OCI-LY7 (cell line): Measurements from ENCODE around the gene CCHCR1. TPM values are rescaled to one million over a fixed set of nuclear protein-coding genes. Genes with fewer than 3 reads are reported as not detected.
"Not testable (repeated sequence)": the region's sequence is repeated elsewhere in the genome, so short reads cannot be mapped to it uniquely, and the experiment has no call there.

ENCODE experiments used
- BruUV-seq: library from RNA; stranded (reverse); fragments of 400-500 nt; replicated peaks from 2 replicates; lab custom pipeline; 2021; lab: Mats Ljungman, UMichigan
- CTCF ChIA-PET: fragments of 300-600 bp; sonication (Branson Sonifier 250); formaldehyde crosslinking; loops from one replicate; lab custom pipeline; 2022; ENCODE audit warnings: antibody characterized with exemption; ENCODE audit not compliant: unreplicated experiment; lab: Charles Lee
- POLR2A ChIA-PET: fragments of 300-600 bp; sonication (Branson Sonifier 250); formaldehyde crosslinking; loops from one replicate; lab custom pipeline; 2022; ENCODE audit warnings: antibody characterized with exemption; lab: Charles Lee
- DNase-seq: peaks from one replicate; pipeline ENCODE4 v3.0.0-alpha.2; 2015; ENCODE audit warnings: low spot score
- H2AFZ ChIP-seq: fragments of 200-600 bp; sonication (generic), shearing (Covaris generic); 2 replicates; pipeline ENCODE4 v1.6.1; 2014; ENCODE audit warnings: mild to moderate bottlenecking, antibody characterized with exemption, low read length, moderate library complexity
- H3K27ac ChIP-seq: fragments of 200-600 bp; sonication (generic); 2 replicates; pipeline ENCODE4 v1.5.1; 2014; ENCODE audit warnings: mixed run types, low read depth, mild to moderate bottlenecking, moderate library complexity, low read length, inconsistent platforms; ENCODE audit not compliant: poor library complexity, severe bottlenecking
- H3K36me3 ChIP-seq: fragments of 200-600 bp; sonication (generic); 2 replicates; pipeline ENCODE4 v1.6.1; 2014; ENCODE audit warnings: mild to moderate bottlenecking, antibody characterized with exemption, low read length, moderate library complexity, mixed read lengths; ENCODE audit not compliant: insufficient read depth
- H3K4me1 ChIP-seq: fragments of 200-600 bp; sonication (generic); 2 replicates; pipeline ENCODE4 v1.5.1; 2014; ENCODE audit warnings: mild to moderate bottlenecking, low read length; ENCODE audit not compliant: insufficient read depth, poor library complexity, severe bottlenecking
- H3K4me2 ChIP-seq: fragments of 200-600 bp; sonication (generic); 2 replicates; pipeline ENCODE4 v1.6.1; 2014; ENCODE audit warnings: mild to moderate bottlenecking, low read length
- H3K4me3 ChIP-seq: fragments of 200-600 bp; sonication (generic); 2 replicates; pipeline ENCODE4 v1.5.1; 2014; ENCODE audit warnings: mild to moderate bottlenecking, low read depth, low read length; ENCODE audit not compliant: poor library complexity, severe bottlenecking
- H3K79me2 ChIP-seq: fragments of 200-600 bp; sonication (generic); 2 replicates; pipeline ENCODE4 v1.6.1; 2016; ENCODE audit warnings: low read depth, mild to moderate bottlenecking, low read length, moderate library complexity, mixed read lengths; ENCODE audit not compliant: insufficient read depth
- H3K9me2 ChIP-seq: fragments of 200-600 bp; sonication (generic); 2 replicates; pipeline ENCODE4 v1.6.1; 2016; ENCODE audit warnings: mild to moderate bottlenecking, low read length, mixed read lengths; ENCODE audit not compliant: insufficient read depth
- H3K9me3 ChIP-seq: fragments of 200-600 bp; sonication (generic); 2 replicates; pipeline ENCODE4 v1.6.1; 2014; ENCODE audit warnings: mild to moderate bottlenecking, mixed run types, low read length, mixed read lengths
- H4K20me1 ChIP-seq: fragments of 200-600 bp; sonication (generic); 2 replicates; pipeline ENCODE4 v1.6.1; 2014; ENCODE audit warnings: mild to moderate bottlenecking, antibody characterized with exemption, low read length, moderate library complexity, mixed read lengths; ENCODE audit not compliant: insufficient read depth
- EZH2phosphoT487 ChIP-seq: fragments of 200-600 bp; sonication (generic); IDR thresholded peaks from 2 replicates; pipeline ENCODE4 v1.6.1; 2018; ENCODE audit warnings: low read depth, borderline replicate concordance, mild to moderate bottlenecking, mixed run types, antibody characterized with exemption, low read length, moderate library complexity, mixed read lengths
- intact Hi-C: fragments of 100-400 bp; cut with micrococcal nuclease; formaldehyde crosslinking; loops from one replicate; pipeline ENCODE4 v1.10.0; 2022; ENCODE audit not compliant: unreplicated experiment
- total RNA-seq, 2 experiments: library from RNA; depleted of rRNA in 1 of 2; stranded (reverse); fragments of >200 nt in 1 of 2; shearing (Covaris generic) in 1 of 2; gene quantifications; 2 replicates each; pipeline ENCODE4 v1.2.3, GENCODE V29; 2014 to 2022
- TF ChIP-seq, protein P1 (sequence below): fragments of 200-600 bp; sonication (generic); conservative IDR thresholded peaks from 2 replicates; pipeline ENCODE4 v1.5.1; 2014; ENCODE audit warnings: mild to moderate bottlenecking, antibody characterized with exemption, low read length, moderate library complexity, mixed read lengths

CCHCR1 gene
- total RNA-seq, 2 experiments from 2014 or later, result 23.9 to 33.0 TPM

DNA sequence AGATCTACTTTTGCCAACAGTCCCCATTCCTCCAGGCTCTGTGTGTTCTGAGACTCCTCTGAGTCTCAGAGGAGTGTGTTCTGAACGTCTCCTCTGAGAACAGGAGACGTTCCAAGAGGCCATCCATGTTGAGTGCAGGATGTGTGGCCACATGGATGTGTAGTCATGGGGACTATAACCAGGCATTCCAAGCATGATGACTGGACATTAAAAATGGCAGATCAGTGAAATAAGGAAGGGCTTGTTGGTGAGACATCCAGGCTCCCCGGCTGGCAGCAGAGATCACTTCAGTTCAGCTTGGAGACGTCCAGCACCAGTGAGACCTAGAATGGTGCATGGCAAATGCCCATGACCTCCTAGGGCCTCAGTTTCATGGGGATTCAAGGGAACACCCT lies 47.1 kb upstream of the CCHCR1 start:
- DNase-seq, result no peak
- Histone ChIP-seq H3K4me1 (peaks cover 68% of the 10 kb centered on the region), H3K27ac (peak overlapping the region; percentile 87), H3K79me2 (peaks cover 14% of the 10 kb centered on the region), H4K20me1 (no peaks in the 10 kb centered on the region), H3K4me3 (peak overlapping the region; percentile 69), H3K9me3 (peaks cover 9% of the 10 kb centered on the region; the same call in 1 of the 2 replicates), H2AFZ (no peak overlapping the region), H3K9me2 (no peaks in the 10 kb centered on the region), H3K4me2 (peak overlapping the region; percentile 84), H3K36me3 (peaks cover 19% of the 10 kb centered on the region)
- CTCF ChIA-PET, result no interaction called here
- POLR2A ChIA-PET, result interaction anchor here (0.7 kb wide), 3 partner anchors 78 to 1747 kb away, joined by 3 to 4 read pairs (median 3); no protein-coding TSS in a partner anchor
- TF ChIP-seq EZH2phosphoT487, result no peak
- no TSS peak for BruUV-seq
- intact Hi-C loops, result loop anchor here (5.0 kb wide), 1 partner anchor 587 kb away; the partner anchor contains the start of genes MRPS18B and PPP1R10

DNA sequence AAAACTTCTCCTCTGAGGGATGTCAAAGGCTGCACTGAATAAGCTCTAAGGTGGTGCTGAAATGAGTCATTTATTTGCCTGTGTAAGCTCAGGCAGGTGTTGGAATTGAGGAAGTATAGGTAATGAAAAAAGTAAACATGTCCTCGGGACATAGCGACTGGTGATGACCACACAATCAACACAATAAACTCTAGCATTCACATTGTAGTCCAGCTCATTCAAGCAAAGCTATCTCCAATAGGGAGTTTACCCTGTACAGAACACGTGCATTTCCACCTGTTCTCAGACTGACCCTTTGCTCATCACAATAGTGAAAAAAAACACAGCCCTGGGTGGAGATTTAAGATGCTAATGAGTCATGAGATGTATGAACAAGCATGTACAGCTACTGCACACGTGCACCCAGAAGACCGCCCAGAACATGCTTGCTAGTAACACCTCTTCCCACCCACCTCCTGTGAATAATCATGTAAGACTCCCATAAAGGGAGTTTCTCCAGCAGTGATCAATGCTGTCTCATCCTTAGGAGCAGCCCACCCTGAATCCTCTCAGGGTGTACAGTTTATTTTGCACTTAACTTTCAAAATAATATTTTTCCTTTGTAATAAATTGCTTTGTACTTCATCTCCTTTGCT lies 45.9 kb upstream of the CCHCR1 start:
- Histone ChIP-seq H2AFZ (peak overlapping the region; percentile 67; the same call in 1 of the 2 replicates), H3K4me3 (peak overlapping the region; percentile 69), H3K9me3 (peaks cover 17% of the 10 kb centered on the region; the same call in 1 of the 2 replicates), H3K27ac (peak overlapping the region; percentile 87), H4K20me1 (no peaks in the 10 kb centered on the region), H3K36me3 (peaks cover 27% of the 10 kb centered on the region), H3K9me2 (no peaks in the 10 kb centered on the region), H3K4me2 (peak overlapping the region; percentile 84), H3K4me1 (peaks cover 76% of the 10 kb centered on the region), H3K79me2 (peaks cover 26% of the 10 kb centered on the region)
- CTCF ChIA-PET, result interaction anchor here (1.2 kb wide), 1 partner anchor 163 kb away, joined by 5 read pairs; no protein-coding TSS in a partner anchor
- TF ChIP-seq, protein P1, sequence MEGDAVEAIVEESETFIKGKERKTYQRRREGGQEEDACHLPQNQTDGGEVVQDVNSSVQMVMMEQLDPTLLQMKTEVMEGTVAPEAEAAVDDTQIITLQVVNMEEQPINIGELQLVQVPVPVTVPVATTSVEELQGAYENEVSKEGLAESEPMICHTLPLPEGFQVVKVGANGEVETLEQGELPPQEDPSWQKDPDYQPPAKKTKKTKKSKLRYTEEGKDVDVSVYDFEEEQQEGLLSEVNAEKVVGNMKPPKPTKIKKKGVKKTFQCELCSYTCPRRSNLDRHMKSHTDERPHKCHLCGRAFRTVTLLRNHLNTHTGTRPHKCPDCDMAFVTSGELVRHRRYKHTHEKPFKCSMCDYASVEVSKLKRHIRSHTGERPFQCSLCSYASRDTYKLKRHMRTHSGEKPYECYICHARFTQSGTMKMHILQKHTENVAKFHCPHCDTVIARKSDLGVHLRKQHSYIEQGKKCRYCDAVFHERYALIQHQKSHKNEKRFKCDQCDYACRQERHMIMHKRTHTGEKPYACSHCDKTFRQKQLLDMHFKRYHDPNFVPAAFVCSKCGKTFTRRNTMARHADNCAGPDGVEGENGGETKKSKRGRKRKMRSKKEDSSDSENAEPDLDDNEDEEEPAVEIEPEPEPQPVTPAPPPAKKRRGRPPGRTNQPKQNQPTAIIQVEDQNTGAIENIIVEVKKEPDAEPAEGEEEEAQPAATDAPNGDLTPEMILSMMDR, result no peak
- TF ChIP-seq EZH2phosphoT487, result no peak
- intact Hi-C loops, result loop anchor here (5.0 kb wide), 1 partner anchor 586 kb away; the partner anchor contains the start of genes MRPS18B and PPP1R10
- BruUV-seq, result TSS peak; percentile 21
- POLR2A ChIA-PET, result interaction anchor here (0.6 to 1.0 kb wide), 3 partner anchors 11 to 75 kb away, joined by 3 read pairs; no protein-coding TSS in a partner anchor
- DNase-seq, result peak; percentile 74

DNA sequence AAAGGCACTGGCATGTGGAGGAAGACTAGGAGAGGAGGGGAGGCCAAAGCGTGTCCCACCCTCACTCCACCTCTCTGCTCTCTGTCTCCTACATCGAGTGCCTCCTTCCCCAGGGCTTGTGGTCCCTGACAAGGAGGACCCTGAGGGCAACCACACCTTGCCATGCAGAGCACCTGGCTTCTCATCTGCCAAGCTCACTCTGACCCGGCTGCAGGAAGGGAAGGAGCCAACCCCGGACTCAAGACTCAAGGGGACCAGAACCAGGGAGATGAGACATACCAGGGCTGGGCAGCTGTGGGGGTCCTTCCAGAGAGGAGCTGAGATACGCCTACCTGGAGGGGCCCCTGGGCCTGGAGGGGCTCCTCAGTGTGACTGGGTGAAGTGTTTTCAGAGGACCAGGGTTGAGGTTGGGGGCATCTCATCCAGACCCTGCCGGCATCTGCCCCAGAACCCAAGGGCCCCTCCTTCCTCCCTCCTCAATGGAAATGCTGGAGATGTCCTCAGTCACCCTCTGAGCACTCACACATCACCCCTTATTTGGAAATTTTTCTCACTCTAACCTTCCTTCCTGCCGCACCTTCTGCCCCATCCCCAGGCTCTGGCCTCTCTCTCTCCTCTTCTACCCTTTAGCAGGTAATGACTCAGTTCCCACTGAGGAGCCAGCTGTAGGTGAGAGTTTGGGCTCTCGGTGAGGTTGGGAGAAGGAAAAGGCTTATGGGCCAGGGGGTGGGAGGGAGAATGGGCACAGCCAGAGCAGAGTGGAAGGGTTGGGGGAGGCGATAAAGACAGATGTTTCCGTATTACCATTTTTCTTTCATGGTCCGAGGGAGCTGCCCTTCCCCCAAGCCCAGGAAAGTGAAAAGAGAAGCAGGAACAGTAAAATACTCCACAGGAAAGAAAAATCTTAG lies 44.9 kb upstream of the CCHCR1 start:
- Histone ChIP-seq H3K36me3 (peaks cover 27% of the 10 kb centered on the region), H3K4me1 (peaks cover 73% of the 10 kb centered on the region), H4K20me1 (no peaks in the 10 kb centered on the region), H3K9me2 (no peaks in the 10 kb centered on the region), H3K9me3 (peaks cover 17% of the 10 kb centered on the region; the same call in 1 of the 2 replicates), H3K4me3 (peak overlapping the region; percentile 69), H2AFZ (no peak overlapping the region), H3K79me2 (peaks cover 26% of the 10 kb centered on the region), H3K27ac (peak overlapping the region; percentile 87), H3K4me2 (peak overlapping the region; percentile 84)
- ChIA-PET POLR2A (interaction anchor here (0.6 to 0.7 kb wide), 2 partner anchors 20 to 76 kb away, joined by 3 read pairs; no protein-coding TSS in a partner anchor), CTCF (interaction anchor here (1.2 kb wide), 1 partner anchor 164 kb away, joined by 5 read pairs; no protein-coding TSS in a partner anchor)
- TF ChIP-seq EZH2phosphoT487, result no peak
- TF ChIP-seq, protein P1, result no peak
- no TSS peak for BruUV-seq
- peak; percentile 41 for DNase-seq
- intact Hi-C loops, result loop anchor here (5.0 kb wide), 1 partner anchor 585 kb away; the partner anchor contains the start of genes MRPS18B and PPP1R10

DNA sequence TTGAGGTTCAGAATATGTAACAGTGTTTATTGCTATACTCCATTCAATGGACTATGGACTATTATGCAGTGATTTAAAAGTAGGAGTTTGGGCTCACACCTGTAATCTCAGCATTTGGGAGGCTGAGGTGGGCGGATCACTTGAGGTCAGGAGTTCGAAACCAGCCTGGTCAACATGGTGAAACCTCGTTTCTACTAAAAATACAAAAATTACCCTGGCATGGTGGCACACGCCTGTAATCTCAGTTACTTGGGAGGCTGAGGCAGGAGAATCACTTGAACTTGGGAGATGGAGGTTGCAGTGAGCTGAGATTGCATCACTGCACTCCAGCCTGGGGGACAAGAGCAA lies 41.5 kb upstream of the CCHCR1 start:
- BruUV-seq, POLR2A ChIA-PET: not testable (repeated sequence)
- H3K27ac ChIP-seq, result peak overlapping the region; percentile 97

More for the DNA sequence above, 41.5 kb upstream of the CCHCR1 start:
- Histone ChIP-seq H3K4me3 (peak overlapping the region; percentile 91), H3K36me3 (peaks cover 42% of the 10 kb centered on the region), H3K4me1 (peaks cover 62% of the 10 kb centered on the region), H3K79me2 (peaks cover 46% of the 10 kb centered on the region), H3K9me3 (peaks cover 17% of the 10 kb centered on the region; the same call in 1 of the 2 replicates), H3K4me2 (peak overlapping the region; percentile 89)
- H4K20me1 ChIP-seq, CTCF ChIA-PET, DNase-seq, H3K9me2 ChIP-seq, intact Hi-C loops, H2AFZ ChIP-seq: not testable (repeated sequence)
